ENCODE data around the gene C9orf50.

- no peak for TF ChIP-seq CTCF (IDR thresholded peaks at IDR 0.05)
- TF ChIP-seq POLR2A (IDR thresholded peaks at IDR 0.05): no peak
- no peak for TF ChIP-seq POLR2AphosphoS5 (IDR thresholded peaks at IDR 0.05)
- TF ChIP-seq EP300 (IDR thresholded peaks at IDR 0.05): no peak
Observed at GRCh38 chr9:129619787-129620668, 873 bp downstream of the C9orf50 start.
